NT2/D1 (cell line): ENCODE data around the gene N4BP3.

Experiments used
- DNase-seq: peaks from one replicate; pipeline ENCODE4 v3.0.0-alpha.2; 2011; ENCODE audit warnings: low read depth, low spot score
- H3K27me3 ChIP-seq: 2 replicates; pipeline ENCODE4 v1.6.0; 2011; ENCODE audit warnings: mild to moderate bottlenecking; ENCODE audit not compliant: insufficient read length, insufficient read depth
- H3K36me3 ChIP-seq: 2 replicates; pipeline ENCODE4 v1.6.1; 2011; ENCODE audit warnings: mild to moderate bottlenecking, low read length, mixed read lengths; ENCODE audit not compliant: insufficient read depth, insufficient read length
- H3K4me1 ChIP-seq: 2 replicates; pipeline ENCODE4 v1.5.1; 2011; ENCODE audit not compliant: insufficient read depth, insufficient read length
- H3K4me3 ChIP-seq: 2 replicates; pipeline ENCODE4 v1.5.1; 2011; ENCODE audit warnings: low read depth; ENCODE audit not compliant: insufficient read length
- H3K9ac ChIP-seq: 2 replicates; pipeline ENCODE4 v1.6.0; 2011; ENCODE audit warnings: low read depth; ENCODE audit not compliant: insufficient read length
- H3K9me3 ChIP-seq: 2 replicates; pipeline ENCODE4 v1.5.1; 2011; ENCODE audit warnings: mild to moderate bottlenecking, low read length; ENCODE audit not compliant: insufficient read depth
- SUZ12 ChIP-seq: IDR thresholded peaks from 2 replicates; pipeline ENCODE4 v1.6.1; 2011; ENCODE audit not compliant: insufficient read length, insufficient read depth; ENCODE audit errors: extremely low read depth
- YY1 ChIP-seq: IDR thresholded peaks from 2 replicates; pipeline ENCODE4 v1.6.1; 2011; ENCODE audit not compliant: insufficient read length, insufficient read depth
- ZNF274 ChIP-seq: IDR thresholded peaks from 2 replicates; pipeline ENCODE4 v1.6.1; 2011; ENCODE audit warnings: mild to moderate bottlenecking, low read depth, low read length

N4BP3 gene

DNA sequence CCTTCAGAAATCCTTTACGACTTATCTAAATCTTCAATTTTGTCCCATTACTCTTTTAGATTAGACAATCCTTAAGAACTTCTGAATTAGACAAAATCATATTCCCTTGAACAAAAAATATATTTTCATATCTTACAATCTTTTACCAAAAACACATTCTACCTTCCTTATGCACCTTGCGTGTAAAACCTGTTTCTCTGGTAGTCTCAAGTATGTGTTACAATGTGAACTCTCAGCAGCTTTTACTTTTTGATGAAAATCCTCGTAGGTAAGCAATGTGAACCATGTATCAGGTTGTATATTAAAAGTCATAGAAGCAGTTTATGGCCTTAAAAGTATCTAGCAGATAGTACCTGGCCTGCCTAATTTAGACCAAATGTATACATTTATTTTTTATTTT, 61.1 kb downstream of the N4BP3 start:
- TF ChIP-seq SUZ12 (no peak), ZNF274 (no peak), YY1 (no peak)
- Histone ChIP-seq H3K9ac (no peak overlapping the region), H3K9me3 (no peaks in the 10 kb centered on the region), H3K36me3 (no peaks in the 10 kb centered on the region), H3K4me3 (no peak overlapping the region), H3K27me3 (no peaks in the 10 kb centered on the region), H3K4me1 (no peaks in the 10 kb centered on the region)
- no peak for DNase-seq
